ENCODE results near the gene KCNK1. TPM values are rescaled to one million over a fixed set of nuclear protein-coding genes. Genes with fewer than 3 reads are reported as not detected.

KCNK1 gene
- total RNA-seq, 1 donor from 2014 or later: 25.2 TPM

- H3K36me3 ChIP-seq: no peaks in the 10 kb centered on the region
- no peak for TF ChIP-seq CTCF (IDR thresholded peaks at IDR 0.05; ENCODE audit: borderline replicate concordance)
- intact Hi-C loops (cut with micrococcal nuclease): no loop called here
These were observed 29.0 kb upstream of the KCNK1 start for GRCh38 chr1:233584931-233585330.

DNA sequence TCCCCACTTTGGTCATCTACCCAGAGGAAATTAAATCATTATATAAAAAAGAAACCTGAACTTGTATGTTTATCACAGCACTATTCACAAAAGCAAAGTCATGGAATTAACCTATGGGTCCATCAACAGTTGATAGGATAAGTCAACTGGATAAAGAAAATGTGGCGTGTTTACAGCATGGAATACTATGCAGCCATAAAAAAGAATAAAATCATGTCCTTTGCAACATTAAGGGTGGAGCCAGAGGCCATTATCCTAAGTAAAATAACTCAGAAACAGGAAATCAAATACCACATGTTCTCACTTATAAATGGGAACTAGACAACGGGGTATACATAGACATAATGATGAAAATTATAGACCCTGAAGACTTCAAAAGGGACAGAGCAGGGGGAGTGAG, 27.6 kb upstream of the KCNK1 start:
- H3K9me3 ChIP-seq (replicated peaks): peaks cover 12% of the 10 kb centered on the region
- no peak overlapping the region for H3K4me3 ChIP-seq
- intact Hi-C loops (cut with micrococcal nuclease): no loop called here
- no peak for TF ChIP-seq CTCF (IDR thresholded peaks at IDR 0.05; ENCODE audit: borderline replicate concordance)
- no peaks in the 10 kb centered on the region for H3K27me3 ChIP-seq (ENCODE audit: low read depth)
- H3K4me1 ChIP-seq: no peaks in the 10 kb centered on the region
- no peak overlapping the region for H3K27ac ChIP-seq (replicated peaks)
- H3K36me3 ChIP-seq: no peaks in the 10 kb centered on the region
- no peak for DNase-seq

More at GRCh38 chr1:233584931-233585330, 29.0 kb upstream of the KCNK1 start:
- no peak overlapping the region for H3K4me3 ChIP-seq
- H3K4me1 ChIP-seq: no peaks in the 10 kb centered on the region
- H3K9me3 ChIP-seq (replicated peaks): peaks cover 12% of the 10 kb centered on the region
- no peak for DNase-seq
- H3K27ac ChIP-seq (replicated peaks): no peak overlapping the region
- H3K27me3 ChIP-seq (ENCODE audit: low read depth): no peaks in the 10 kb centered on the region

- H3K27ac ChIP-seq (replicated peaks): no peak overlapping the region
- H3K27me3 ChIP-seq (ENCODE audit: low read depth): no peaks in the 10 kb centered on the region
- H3K36me3 ChIP-seq: no peaks in the 10 kb centered on the region
- H3K9me3 ChIP-seq (replicated peaks): peaks cover 12% of the 10 kb centered on the region
- DNase-seq: no peak
- intact Hi-C loops (cut with micrococcal nuclease): no loop called here
- no peak for TF ChIP-seq CTCF (IDR thresholded peaks at IDR 0.05; ENCODE audit: borderline replicate concordance)
- no peak overlapping the region for H3K4me3 ChIP-seq
- H3K4me1 ChIP-seq: no peaks in the 10 kb centered on the region
These were observed 26.7 kb upstream of the KCNK1 start for GRCh38 chr1:233587196-233587595.

DNA sequence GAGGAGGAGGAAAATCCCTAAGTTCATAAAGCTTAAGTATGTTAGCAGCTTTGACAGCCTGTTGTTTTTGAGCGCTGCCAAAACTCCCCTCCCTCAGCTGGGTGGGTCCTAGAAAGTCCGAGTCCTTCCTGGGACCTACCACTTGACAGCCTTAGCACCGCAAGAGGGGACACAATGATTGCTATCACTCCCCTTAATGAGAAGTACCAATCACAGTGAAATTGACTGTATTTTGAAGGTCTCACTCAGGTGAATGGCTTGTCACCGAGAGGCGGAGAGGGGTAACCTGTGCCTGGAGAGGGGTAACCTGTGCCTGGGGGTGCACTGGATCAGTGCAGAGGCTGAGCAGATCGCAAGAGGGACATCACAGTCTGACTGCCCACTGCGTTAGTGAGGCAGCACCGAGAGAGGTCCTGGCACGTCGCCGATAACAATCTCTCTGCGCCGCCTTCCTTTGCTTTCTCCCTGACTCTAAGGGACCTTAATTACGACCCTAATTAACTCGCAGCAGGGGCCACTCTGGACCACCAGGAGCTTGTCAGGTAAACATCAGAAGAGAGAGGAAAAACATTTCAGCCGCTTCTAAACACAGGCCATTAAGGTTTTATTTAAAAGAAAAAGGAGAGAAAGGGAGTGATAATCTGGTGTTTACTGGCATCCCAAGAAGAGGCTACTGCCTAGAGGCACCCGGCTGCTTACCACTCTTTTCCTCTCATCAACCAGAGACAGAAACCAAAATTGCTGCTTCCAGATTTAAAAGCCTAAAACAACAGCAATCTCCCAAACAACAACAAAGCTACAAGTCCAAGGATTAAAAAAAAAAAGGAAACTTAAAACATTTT, 25.7 kb upstream of the KCNK1 start:
- intact Hi-C loops (cut with micrococcal nuclease): no loop called here
- H3K9me3 ChIP-seq (replicated peaks): peaks cover 12% of the 10 kb centered on the region
- TF ChIP-seq CTCF (IDR thresholded peaks at IDR 0.05; ENCODE audit: borderline replicate concordance): no peak
- no peaks in the 10 kb centered on the region for H3K27me3 ChIP-seq (ENCODE audit: low read depth)
- no peaks in the 10 kb centered on the region for H3K4me1 ChIP-seq
- no peak overlapping the region for H3K27ac ChIP-seq (replicated peaks)
- no peak for DNase-seq
- H3K36me3 ChIP-seq: no peaks in the 10 kb centered on the region
- no peak overlapping the region for H3K4me3 ChIP-seq

- no peaks in the 10 kb centered on the region for H3K9me3 ChIP-seq (replicated peaks)
- no peak overlapping the region for H3K4me3 ChIP-seq
- TF ChIP-seq CTCF (IDR thresholded peaks at IDR 0.05; ENCODE audit: borderline replicate concordance): no peak
- no peaks in the 10 kb centered on the region for H3K4me1 ChIP-seq
- H3K27me3 ChIP-seq (ENCODE audit: low read depth): peaks cover 5% of the 10 kb centered on the region
- H3K27ac ChIP-seq (replicated peaks): no peak overlapping the region
- no peaks in the 10 kb centered on the region for H3K36me3 ChIP-seq
- intact Hi-C loops (cut with micrococcal nuclease): no loop called here
- no peak for DNase-seq
These were observed 16.4 kb upstream of the KCNK1 start for GRCh38 chr1:233597489-233597901.
